GM06990 (cell line): Measurements from ENCODE around the gene B3GLCT.

Experiments
- DNase-seq: peaks from one replicate; pipeline ENCODE4 v3.0.0-alpha.2; 2011; ENCODE audit not compliant: insufficient read length; ENCODE audit errors: extremely low read depth
- H3K27me3 ChIP-seq: replicated peaks from 2 replicates; pipeline ENCODE4 v1.6.0; 2011; ENCODE audit warnings: low read length; ENCODE audit not compliant: control insufficient read depth, insufficient read depth
- H3K36me3 ChIP-seq: 2 replicates; pipeline ENCODE4 v1.5.1; 2011; ENCODE audit warnings: low read length; ENCODE audit not compliant: control insufficient read depth, insufficient read depth
- H3K4me3 ChIP-seq: replicated peaks from 2 replicates; pipeline ENCODE4 v1.5.1; 2011; ENCODE audit warnings: low read depth, mild to moderate bottlenecking, control low read depth, low read length
- CTCF ChIP-seq: IDR thresholded peaks from 2 replicates; pipeline ENCODE4 v1.5.1; 2011; ENCODE audit warnings: low read length, control low read depth, mild to moderate bottlenecking, inconsistent platforms; ENCODE audit not compliant: insufficient read depth, poor library complexity, severe bottlenecking

Gene B3GLCT

GRCh38 chr13:31201341-31202031, 1.7 kb downstream of the B3GLCT start:
- DNase-seq: no peak
- Histone ChIP-seq H3K27me3 (no peaks in the 10 kb centered on the region), H3K4me3 (no peak overlapping the region), H3K36me3 (no peaks in the 10 kb centered on the region)
- TF ChIP-seq CTCF: no peak

- no peak for DNase-seq
- Histone ChIP-seq H3K27me3 (no peaks in the 10 kb centered on the region), H3K36me3 (no peaks in the 10 kb centered on the region), H3K4me3 (no peak overlapping the region)
- TF ChIP-seq CTCF: no peak
Measured at GRCh38 chr13:31204592-31204991, 4.8 kb downstream of the B3GLCT start.

GRCh38 chr13:31207661-31208552, 8.1 kb downstream of the B3GLCT start:
- no peaks in the 10 kb centered on the region for H3K36me3 ChIP-seq
- DNase-seq: no peak
- H3K4me3 ChIP-seq: no peak overlapping the region
- no peaks in the 10 kb centered on the region for H3K27me3 ChIP-seq
- TF ChIP-seq CTCF: no peak

- no peak for DNase-seq
- no peak for TF ChIP-seq CTCF
- Histone ChIP-seq H3K36me3 (no peaks in the 10 kb centered on the region), H3K27me3 (no peaks in the 10 kb centered on the region), H3K4me3 (no peak overlapping the region)
Measured at GRCh38 chr13:31208559-31209122, 8.9 kb downstream of the B3GLCT start.

- Histone ChIP-seq H3K27me3 (no peaks in the 10 kb centered on the region), H3K36me3 (no peaks in the 10 kb centered on the region), H3K4me3 (no peak overlapping the region)
- no peak for TF ChIP-seq CTCF
- no peak for DNase-seq
Measured at GRCh38 chr13:31209172-31209840, 9.5 kb downstream of the B3GLCT start.
